Mesothelial cell of epicardium (in vitro differentiated cells): ENCODE measurements around the gene MIER3. TPM values are rescaled to one million over a fixed set of nuclear protein-coding genes. Genes with fewer than 3 reads are reported as not detected.

Source experiments
- DNase-seq, 2 experiments: peaks; one replicate each; pipeline ENCODE4 v3.0.0; 2021; ENCODE audit warnings: low spot score in 2 of 2; ENCODE audit not compliant: unreplicated experiment in 2 of 2
- H3K27ac Mint-ChIP-seq: 2 replicates; pipeline ENCODE4 v1.8.0; 2021; ENCODE audit warnings: mixed read lengths
- H3K27me3 Mint-ChIP-seq: 2 replicates; pipeline ENCODE4 v1.8.0; 2021; ENCODE audit warnings: low read depth, mixed read lengths
- H3K36me3 Mint-ChIP-seq: 2 replicates; pipeline ENCODE4 v1.8.0; 2021; ENCODE audit warnings: mixed read lengths
- H3K4me1 Mint-ChIP-seq: 2 replicates; pipeline ENCODE4 v1.8.0; 2021; ENCODE audit warnings: mixed read lengths
- H3K4me3 Mint-ChIP-seq: 2 replicates; pipeline ENCODE4 v1.8.0; 2021; ENCODE audit warnings: mild to moderate bottlenecking, moderate library complexity, mixed read lengths
- H3K9me3 Mint-ChIP-seq: 2 replicates; pipeline ENCODE4 v1.8.0; 2021; ENCODE audit warnings: mixed read lengths
- CTCF ChIP-seq: fragments of 200-600 bp; sonication (generic); IDR thresholded peaks from one replicate; pipeline ENCODE4 v1.5.0; 2021; ENCODE audit warnings: antibody characterized with exemption; ENCODE audit not compliant: unreplicated experiment
- total RNA-seq: library from RNA; stranded (reverse); gene quantifications from 3 replicates; pipeline ENCODE4 v1.2.1, GENCODE V29; 2021

MIER3 gene
- total RNA-seq, 1 donor from 2014 or later, result 40.8 TPM

GRCh38 chr5:56987171-56987570 is 35.2 kb upstream of the MIER3 start:
- no peaks in the 10 kb centered on the region for H3K4me1 Mint-ChIP-seq
- no peak overlapping the region for H3K27ac Mint-ChIP-seq
- no peaks in the 10 kb centered on the region for H3K27me3 Mint-ChIP-seq
- no peaks in the 10 kb centered on the region for H3K9me3 Mint-ChIP-seq
- no peak for DNase-seq
- no peaks in the 10 kb centered on the region for H3K36me3 Mint-ChIP-seq
- TF ChIP-seq CTCF, result no peak
- H3K4me3 Mint-ChIP-seq, result no peak overlapping the region

- H3K36me3 Mint-ChIP-seq, result no peaks in the 10 kb centered on the region
- no peak for TF ChIP-seq CTCF
- H3K27me3 Mint-ChIP-seq, result no peaks in the 10 kb centered on the region
- H3K4me1 Mint-ChIP-seq, result no peaks in the 10 kb centered on the region
- no peak overlapping the region for H3K4me3 Mint-ChIP-seq
- H3K9me3 Mint-ChIP-seq, result no peaks in the 10 kb centered on the region
- no peak for DNase-seq
- no peak overlapping the region for H3K27ac Mint-ChIP-seq
These were observed 34.7 kb upstream of the MIER3 start for GRCh38 chr5:56986626-56986947.

GRCh38 chr5:56985936-56986625 is 34.2 kb upstream of the MIER3 start:
- Mint-ChIP-seq H3K27me3 (no peaks in the 10 kb centered on the region), H3K4me3 (no peak overlapping the region), H3K36me3 (no peaks in the 10 kb centered on the region), H3K9me3 (no peaks in the 10 kb centered on the region), H3K27ac (no peak overlapping the region), H3K4me1 (no peaks in the 10 kb centered on the region)
- no peak for TF ChIP-seq CTCF
- DNase-seq, result no peak

- H3K27me3 Mint-ChIP-seq, result no peaks in the 10 kb centered on the region
- H3K36me3 Mint-ChIP-seq, result no peaks in the 10 kb centered on the region
- no peaks in the 10 kb centered on the region for H3K9me3 Mint-ChIP-seq
- TF ChIP-seq CTCF, result no peak
- no peaks in the 10 kb centered on the region for H3K4me1 Mint-ChIP-seq
- no peak overlapping the region for H3K4me3 Mint-ChIP-seq
- no peak for DNase-seq
- no peak overlapping the region for H3K27ac Mint-ChIP-seq
These were observed 32.5 kb upstream of the MIER3 start for GRCh38 chr5:56984445-56984844.

GRCh38 chr5:56983593-56984361 is 31.9 kb upstream of the MIER3 start:
- no peak overlapping the region for H3K4me3 Mint-ChIP-seq
- H3K9me3 Mint-ChIP-seq, result peaks cover 3% of the 10 kb centered on the region
- no peak overlapping the region for H3K27ac Mint-ChIP-seq
- H3K27me3 Mint-ChIP-seq, result no peaks in the 10 kb centered on the region
- H3K4me1 Mint-ChIP-seq, result no peaks in the 10 kb centered on the region
- no peak for DNase-seq
- no peak for TF ChIP-seq CTCF
- H3K36me3 Mint-ChIP-seq, result no peaks in the 10 kb centered on the region
